Activated CD4-positive, alpha-beta T cell treated with anti-CD3 and anti-CD28 coated beads for 1 hour (primary cell): ENCODE data around the gene MAP2K4.
"Not testable (repeated sequence)": the region's sequence is repeated elsewhere in the genome, so short reads cannot be mapped to it uniquely, and the experiment has no call there.

ENCODE experiments used
- DNase-seq: peaks from one replicate; pipeline ENCODE4 v3.0.0-alpha.2; 2020

The MAP2K4 gene

DNA sequence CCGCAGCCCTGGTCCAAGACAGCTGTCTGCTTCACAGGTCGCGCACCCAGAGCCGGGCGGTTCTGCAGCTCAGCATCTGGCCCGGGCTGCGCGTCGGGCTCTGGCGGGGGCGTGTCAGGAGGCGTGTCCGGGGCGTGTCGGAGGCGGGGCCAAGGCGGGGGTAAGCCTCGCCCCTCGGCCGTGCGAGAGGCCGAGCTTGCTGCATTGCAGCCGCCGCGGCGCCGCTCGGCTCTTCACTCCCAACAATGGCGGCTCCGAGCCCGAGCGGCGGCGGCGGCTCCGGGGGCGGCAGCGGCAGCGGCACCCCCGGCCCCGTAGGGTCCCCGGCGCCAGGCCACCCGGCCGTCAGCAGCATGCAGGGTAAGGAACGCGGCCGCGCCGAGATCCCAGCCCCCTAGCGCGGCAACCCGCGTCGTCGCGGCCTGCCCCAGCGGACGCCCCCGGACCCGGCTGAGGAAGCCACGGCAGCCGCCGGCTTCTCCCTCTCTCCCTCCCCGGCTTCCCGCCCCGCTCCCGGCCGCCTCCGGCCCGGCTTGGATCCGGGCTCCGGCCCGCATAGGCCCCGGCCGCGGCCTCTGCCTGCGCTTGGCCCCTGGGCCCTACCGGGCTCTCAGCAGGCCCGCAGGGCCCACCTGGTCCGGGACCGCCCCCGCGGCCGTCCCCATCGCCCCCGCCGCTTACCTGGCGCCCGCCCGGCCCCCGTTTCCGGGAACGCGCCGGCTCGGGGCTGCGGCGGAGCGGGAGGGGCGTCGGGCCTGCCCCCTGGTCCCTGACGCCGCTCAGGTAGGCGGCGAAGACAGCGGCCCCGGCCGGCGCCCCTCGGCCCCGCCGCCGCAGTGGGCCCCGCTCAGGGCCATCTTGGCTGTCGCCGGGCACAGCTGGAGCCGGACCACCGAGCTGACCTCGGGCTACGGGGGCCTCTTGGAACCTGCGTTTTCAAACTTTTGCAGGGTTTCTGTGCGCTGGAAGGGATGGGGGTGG is at the start of gene MAP2K4:
Gene MAP2K4 (plus strand): TSS at position 236 of the 981 bp plus-strand sequence. CDS start 10 bp downstream, at position 246.
- peak; percentile 92 for DNase-seq

DNA sequence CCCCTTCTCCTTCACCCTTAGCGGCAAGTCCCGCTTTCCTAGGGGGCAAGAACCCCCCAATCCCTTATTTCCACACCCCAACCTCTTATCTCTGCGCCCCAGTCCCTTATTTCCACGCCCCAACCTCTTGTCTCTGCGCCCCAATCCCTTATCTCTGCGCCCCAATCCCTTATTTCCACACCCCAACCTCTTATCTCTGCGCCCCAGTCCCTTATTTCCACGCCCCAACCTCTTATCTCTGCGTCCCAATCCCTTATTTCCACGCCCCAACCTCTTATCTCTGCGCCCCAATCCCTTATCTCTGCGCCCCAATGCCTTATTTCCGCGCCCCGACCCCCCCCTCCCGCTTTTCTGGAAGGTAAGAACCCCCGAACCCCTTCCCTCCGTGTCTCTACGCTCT is 47.9 kb upstream of the MAP2K4 start:
- not testable (repeated sequence) for DNase-seq

DNA sequence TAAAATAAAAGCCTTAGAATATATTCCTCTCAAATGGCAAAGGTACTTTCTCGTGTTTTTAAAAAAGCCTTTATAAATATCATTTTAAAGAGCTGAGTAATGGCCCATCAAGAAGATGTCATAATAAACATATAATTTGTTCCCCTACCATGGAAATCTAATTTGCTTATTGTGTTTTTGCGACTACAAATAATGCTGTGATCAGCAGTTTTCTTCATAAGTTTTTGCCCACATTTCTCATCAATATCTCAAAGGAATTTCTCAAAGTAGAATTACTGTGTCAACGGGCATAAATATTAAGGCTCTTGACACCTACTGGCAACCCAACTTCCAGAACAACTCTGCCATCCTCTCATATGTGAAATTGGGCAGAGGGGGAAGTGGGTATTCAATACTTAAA is 40.9 kb upstream of the MAP2K4 start:
- DNase-seq = no peak

DNA sequence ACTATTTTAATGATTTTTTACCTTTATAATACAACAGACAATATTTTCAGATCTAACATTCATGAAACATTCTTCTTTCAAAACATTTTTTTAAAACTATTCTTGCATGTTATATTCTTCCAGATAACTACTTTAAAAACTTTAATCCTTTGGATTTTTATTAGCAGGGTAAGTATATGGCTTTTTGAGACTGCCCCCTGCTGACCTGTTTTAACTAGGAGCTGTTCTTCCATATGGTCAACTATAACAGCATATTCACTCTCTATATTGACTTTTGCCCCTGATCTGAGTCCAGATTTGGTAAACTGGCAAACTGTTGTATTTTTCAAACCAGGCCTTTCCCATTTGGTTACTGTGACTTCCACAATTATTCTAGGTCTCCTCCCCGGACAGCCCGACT is 39.9 kb upstream of the MAP2K4 start:
- no peak for DNase-seq

DNA sequence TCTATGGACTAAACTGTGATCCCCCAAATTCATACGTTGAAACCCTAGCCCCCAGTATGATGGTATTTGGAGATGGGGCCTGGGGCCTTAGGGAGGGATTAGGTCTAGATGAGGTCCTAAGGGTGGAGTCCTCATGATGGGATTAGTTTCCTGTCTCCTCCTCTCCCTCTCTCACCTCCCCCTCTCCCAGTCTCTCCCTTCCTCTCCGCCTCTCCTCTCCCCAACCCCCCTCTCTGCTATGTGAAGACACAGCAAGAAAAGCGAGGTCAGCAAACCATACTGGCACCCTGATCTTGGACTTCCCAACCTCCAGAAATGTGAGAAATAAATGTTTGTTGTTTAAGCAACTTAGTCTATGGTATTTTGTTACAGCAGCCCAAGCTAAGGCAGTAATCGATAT is 38.8 kb upstream of the MAP2K4 start:
- no peak for DNase-seq

DNA sequence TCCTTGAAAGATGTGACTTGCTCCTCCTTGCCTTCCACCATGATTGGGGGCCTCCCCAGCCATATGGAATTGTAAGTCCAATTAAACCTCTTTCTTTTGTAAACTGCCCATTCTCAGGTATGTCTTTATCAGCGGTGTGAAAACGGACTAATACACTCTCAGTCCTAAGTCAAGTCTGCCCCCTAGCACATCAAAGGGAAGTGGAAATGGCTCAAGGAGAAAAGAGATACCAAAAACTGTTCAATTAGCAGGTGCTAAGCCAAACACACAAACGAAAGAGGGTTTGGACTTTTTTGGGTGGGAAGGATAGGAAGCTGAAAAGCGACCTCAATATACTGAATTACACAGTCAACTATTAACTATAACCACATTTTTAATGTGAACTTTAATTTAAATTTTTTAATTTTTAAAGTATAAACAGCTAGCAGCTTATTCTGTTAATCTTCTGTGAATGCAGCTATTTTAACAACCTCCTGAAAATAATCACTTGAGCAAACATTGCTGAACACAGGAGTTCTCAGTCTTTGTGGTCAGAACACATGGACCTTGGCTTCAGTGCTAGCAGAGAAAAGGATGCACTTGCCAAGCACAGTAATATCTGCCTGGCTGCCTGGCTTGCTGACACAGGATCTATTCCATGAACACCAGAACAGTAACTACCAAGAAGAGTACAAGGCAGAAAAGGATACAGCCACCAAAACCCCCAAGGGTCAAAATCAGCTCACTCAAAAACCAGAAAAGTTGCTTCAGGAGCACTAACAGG is 34.3 kb upstream of the MAP2K4 start:
- DNase-seq = no peak

DNA sequence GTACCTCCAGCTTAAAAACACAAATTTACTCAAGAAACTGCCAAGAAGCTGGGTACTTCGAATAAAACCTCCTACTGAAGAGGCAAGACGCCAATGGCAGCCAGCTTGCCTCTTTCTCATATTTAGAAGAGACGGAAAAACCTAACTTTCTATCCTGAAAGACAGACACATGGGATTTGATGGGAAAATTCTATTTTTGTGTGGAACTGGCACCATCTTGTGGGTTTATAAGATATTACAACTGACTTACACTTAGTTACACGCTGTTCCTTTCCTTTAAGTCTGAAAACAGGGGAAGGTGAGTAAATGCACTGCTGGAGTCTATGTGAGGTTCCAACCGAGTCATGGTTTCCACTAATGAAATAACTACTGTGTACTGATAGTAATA is 33.7 kb upstream of the MAP2K4 start:
- no peak for DNase-seq

DNA sequence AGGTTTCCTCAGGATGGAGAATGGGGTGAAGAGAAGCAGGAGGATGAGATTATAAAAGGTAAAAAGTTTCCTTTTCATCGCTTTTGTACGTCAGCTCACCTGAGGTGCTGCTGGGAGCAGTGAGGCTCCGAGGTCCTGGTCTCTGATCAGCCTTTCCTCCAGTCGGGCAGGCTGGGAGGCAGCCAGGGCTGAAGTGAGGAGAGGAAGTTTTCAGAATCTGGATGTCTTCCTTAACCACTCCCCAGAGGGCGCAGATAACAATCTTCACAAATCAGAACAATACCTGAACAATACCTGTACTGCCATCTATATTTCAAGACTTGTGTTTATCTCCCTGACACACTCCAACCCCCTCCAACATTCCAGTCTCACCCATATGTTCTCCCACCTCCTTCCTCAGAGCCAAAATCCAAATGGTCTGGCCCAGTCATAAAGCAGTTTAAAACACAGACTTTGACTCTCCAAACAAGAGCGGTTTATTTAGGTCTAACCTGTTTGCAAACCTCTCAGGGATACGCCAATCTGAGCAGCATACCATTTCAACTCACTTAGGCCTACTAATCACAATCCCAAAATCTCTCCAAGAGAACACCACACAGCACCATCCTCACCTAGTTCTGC is 30.2 kb upstream of the MAP2K4 start:
- no peak for DNase-seq

DNA sequence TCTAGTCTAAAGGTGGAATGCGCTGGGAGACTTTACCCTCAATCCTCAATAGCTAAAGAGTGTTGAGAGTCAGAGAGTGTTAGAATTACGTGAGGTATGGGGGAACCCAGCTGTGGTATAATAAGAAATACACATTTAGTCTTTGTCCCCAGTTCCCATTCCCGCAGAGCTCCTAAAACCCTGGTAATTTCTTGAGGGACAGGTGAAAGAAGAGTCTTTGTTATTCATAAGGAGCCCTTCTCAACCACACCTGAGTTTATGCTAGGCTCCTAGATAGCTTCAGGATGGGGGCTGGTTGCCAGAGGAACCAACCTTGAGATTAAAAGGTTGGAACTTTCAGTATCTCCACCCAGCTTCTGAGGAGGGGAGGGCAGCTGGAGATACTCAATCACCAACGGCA is 29.2 kb upstream of the MAP2K4 start:
- DNase-seq = no peak

DNA sequence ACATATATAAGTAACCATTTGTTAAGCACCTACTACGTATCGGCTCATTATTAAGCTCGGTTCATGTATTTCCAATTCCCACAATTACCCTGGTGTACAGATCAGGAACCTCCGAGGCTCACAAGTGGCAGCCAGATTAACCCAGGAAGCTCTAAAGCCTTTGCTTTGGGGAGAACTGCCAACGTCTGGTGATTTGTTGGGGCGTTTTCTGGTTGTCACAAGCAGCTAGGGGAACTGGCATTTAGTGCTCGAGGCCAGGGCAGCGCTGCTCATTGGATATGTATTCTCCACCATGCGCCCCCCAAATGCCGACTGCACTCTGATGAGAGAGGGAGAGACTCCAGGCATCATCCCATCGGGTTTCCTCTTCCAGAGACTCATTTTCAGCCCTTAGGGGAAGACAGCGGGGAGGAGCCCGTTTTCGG is 23.9 kb upstream of the MAP2K4 start:
- no peak for DNase-seq

DNA sequence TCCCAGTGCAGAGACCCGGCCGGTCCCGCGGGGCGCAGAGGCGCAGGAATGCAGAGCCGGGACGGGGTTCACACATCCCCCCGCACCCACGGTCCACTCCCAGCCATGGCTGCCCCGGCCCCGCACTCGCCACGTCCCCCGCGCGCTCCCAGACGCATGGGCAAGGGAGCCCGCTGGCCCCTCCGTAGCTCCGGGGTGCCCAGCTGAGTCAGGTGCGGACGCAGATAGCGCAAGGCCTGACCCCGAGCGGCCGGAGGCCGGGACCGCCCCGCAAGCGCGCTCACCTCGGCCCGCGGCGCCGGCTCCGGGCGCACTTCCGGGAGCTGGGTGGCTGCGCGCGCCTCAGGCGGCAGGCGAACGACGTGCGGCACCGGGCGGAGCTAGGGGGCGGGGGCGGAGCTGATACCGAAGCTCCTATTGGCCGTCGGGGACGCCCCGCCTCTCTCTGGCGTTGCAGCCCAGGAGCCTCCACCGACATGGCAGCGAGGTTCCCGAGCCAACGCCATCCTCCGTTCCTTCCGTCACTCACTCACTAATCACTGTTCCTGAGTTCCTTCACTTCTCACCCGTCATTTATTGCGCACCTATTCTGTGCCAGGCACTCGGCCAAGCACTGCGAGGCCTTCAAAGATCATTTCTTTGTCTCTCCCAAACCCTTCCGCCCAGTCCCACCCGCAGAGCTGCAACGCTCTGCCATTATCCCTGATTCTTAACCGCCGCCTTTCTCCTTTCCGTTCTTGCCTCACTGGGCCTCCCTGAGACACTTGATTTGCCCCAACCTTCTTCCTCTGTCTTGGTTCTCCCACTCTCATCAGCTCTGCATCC is 23.3 kb upstream of the MAP2K4 start, which contains the start of gene ZNF18:
Gene ZNF18 (minus strand): TSS at position 329 of the 825 bp plus-strand sequence. CDS start 4,646 bp downstream, outside the sequence.
- DNase-seq = peak; percentile 91

DNA sequence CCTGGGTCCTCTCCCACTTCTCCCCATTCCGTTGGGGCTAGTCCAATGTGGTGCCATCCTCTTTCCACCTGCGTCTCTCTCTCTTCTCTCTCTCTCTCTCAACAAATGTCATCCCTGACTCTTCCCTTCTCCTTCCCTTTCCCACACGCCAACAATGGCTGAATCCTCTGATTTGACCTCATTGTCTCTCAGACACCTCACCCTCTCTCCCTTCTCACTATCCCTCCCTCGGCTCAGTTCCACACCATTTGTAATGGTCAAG is 22.8 kb upstream of the MAP2K4 start:
- DNase-seq = no peak

DNA sequence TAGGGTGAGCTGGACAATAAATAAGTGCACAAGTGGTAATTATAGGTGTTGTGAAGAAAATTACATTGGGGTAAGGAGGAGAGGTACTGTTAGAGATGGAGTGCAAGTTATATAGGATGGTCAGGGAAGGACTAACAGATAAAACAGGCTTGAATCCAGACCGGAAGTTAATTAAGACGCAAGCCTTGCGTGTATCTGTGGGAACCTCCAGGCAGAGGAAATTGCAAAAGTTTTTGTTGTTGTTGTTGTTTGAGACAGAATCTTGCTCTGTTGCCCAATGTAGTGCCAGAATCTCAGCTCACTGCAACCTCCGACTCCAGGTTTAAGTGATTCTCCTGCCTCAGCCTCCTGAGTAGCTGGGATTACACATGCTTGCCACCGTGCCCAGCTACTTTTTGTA is 21.0 kb upstream of the MAP2K4 start:
- DNase-seq = no peak

DNA sequence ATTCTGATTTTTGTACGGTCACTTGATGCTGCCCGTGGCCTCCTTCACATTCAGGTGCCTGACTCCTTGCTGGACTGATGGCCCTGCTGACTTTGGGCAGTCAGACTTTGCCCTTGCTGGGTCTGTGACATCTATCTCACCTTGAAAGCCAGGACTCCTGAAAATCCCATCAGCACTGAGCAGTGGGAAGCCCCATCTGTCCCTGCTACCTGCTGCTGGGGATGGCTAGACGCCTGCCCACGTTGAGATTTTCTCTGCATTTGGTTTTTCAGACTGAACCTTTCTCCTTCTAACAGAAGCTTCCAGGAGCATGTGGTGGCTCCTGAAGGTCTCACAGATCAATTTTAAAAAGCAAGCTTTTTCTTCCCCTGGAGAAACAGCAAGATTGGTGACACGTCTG is 13.2 kb upstream of the MAP2K4 start:
- DNase-seq = no peak

DNA sequence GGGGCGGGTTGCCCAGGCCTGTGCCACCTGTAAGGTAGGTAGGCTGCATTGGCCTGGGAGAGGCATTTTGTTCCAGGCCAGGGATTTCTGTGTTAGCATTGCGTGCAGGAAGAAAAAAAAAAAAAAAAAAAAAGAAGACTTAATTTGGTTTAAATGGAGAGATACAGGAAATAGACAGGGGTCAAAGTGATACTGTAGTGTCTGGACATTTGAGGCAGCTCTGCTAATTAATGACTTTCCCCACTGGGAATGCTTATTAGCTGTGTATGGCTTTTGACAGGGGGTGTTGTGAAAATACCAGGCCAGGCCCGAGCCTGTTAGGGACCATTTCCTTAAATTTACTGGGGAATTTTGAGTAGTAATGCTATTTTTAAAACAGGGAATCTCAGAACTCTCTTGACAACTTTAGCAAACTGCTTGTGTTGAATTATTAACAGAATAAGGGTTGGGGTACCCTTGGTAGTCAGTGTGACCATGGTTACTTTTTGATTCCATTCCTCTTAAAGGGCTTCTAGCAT is 1.0 kb downstream of the MAP2K4 start:
- no peak for DNase-seq

DNA sequence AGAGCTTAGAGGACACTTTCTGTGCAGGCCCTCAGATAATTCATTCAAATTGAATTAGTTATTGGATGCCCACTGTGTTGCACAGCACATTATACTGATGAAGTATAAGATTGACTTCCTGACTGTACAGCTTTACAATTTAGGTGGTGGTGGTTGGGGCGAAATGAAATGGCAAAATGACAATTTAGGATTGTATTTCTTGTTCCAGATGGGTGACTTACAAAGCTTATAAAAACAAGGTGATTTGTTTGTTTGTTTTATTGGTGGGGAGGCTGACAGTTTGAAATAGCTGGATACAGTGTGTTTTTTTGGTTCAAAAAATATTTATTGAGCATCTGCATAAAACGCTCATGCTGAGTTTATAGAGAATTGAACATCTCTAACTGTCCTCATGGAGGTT is 1.6 kb downstream of the MAP2K4 start:
- no peak for DNase-seq

DNA sequence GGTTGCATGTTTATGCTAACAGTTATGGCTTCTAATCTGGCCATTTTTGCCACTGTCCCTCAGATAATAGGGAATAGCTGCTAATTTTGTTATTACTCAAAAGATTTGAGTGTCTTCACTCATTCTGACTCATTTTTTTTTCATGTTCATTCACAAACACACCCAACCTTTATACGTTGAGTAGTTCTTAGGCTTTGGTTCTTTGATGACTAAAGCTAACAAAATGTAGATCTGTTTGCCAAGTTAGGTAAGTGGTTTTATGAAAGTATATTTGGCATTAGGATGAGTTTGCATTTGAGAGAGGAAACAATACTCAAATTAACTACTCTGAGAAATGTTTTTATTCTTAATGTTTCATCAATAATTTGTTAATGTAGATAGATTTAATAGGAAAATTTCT is 3.6 kb downstream of the MAP2K4 start:
- no peak for DNase-seq

DNA sequence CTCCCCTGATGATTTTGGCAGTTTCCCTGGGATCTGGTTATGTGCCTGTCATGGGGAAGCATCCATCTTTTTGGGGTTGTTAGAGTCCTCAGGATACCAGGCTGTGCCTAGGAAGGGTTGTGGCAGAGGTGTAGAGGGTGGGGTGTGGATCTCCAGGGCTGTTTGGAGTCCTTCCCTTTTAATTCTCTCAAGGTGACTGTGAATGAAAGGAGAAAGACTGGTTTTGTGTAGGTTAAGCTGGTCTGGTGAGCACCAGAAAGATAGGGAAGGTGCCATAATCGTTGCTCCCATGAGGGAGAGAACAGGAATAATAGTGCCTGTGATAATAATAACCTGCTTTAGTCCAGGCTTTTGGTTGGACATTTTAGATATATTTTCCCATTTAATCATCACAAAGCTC is 7.0 kb downstream of the MAP2K4 start:
- no peak for DNase-seq

DNA sequence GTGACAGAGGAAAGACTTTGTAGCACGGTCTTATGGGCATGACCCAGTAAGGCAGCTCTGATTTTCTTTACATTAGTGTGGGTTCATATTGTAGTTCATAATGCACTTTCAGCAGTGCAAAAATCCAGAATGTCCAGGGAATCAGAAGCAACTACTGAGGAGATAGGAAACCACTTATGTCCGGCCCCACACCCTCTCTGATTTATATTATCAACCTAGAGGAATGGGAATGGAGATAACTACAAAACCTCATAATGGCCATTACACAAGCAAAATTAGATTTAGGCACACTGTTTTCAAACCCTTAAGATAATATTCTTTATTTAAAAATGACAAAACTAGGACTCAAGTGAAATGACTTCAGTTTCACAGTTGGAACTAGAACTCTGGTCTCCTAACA is 7.9 kb downstream of the MAP2K4 start:
- no peak for DNase-seq

DNA sequence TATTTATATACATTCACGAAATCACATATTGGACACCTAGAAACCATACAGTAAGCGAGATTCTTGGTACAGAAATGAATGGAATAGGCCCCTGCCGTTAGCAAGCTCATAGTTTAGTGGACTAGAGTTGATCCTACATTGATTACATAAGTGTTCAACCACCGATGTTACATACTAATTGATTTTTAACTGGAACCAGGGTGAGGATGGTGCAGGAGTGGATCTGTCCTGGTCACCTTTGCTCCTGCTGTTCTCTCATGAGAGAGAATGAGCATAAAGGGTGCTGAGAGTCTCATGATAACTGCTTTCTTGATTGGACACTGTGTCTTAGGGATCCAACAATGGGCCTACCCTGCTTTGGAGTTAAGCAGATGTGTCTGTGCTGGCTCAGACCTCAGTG is 13.9 kb downstream of the MAP2K4 start:
- no peak for DNase-seq

DNA sequence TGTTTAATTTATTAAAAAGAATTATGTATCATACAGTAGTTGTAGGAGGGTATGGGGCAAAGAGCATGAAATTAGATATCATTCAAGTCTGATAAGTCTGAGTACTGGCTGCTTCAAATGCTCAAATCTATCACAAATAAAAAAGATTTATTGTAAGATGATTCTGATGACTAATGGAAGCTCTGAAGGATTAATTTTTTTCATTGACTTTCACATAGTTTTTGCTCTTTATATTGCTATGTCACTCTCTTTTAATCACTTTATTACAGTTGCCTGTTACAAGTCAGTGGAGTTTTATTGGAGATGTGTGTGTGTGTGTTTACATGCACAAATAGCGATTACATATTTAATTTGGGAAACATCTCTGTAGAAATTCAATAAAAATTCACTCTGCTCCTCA is 15.0 kb downstream of the MAP2K4 start:
- DNase-seq = no peak

DNA sequence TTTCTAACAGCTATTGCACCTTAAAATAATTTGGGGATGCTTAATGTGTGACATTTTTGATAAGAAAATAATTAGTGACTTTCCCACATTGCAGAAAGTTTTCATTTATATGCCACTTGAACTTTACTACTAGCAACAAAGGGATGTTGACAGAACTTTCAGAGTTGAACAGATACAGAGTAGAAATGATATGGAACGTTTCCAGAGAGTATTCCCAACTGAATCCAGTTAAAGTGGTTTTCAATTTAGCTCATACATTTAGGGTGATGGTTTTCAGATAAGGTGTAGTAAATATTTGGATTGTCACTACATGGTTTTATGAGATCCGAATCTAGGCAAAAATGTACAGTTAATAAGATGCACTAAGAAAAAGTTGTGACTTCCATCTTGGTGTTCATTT is 17.3 kb downstream of the MAP2K4 start:
- no peak for DNase-seq

DNA sequence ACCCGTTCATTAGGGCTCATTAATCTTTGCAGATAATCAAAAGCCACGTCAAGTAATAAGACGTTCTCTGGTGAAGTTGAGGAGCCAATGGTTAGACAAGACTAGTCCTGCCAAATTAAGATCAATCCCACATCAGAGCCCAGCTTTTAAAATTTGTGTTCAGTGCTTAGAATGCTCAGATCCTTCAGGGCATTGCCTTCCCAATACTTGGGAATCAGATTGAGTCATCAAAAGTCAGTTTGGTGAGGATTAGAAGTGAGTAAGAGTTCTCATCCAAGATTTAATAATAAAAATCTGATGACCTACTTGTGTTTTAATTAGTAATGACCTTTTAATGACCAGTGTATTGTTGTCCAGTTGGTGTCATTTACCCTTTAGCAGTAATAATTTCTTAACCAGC is 19.8 kb downstream of the MAP2K4 start:
- DNase-seq = no peak
